Measurements from ENCODE around the gene PFDN6. TPM values are rescaled to one million over a fixed set of nuclear protein-coding genes. Genes with fewer than 3 reads are reported as not detected.

The PFDN6 gene
- total and polyA plus RNA-seq, 9 of the 15 experiments (the other 6 are each of a cell fraction or from before 2014, with no cell fraction given), result 6.8 to 475 (median 216) TPM

- 0 out of 4 replicates have a peak, but pooled peaks of 1 of the 2 experiments have one; percentile 36 for TF ChIP-seq ZNF639 (CRISPR knock-in tag; conservative IDR thresholded peaks at IDR 0.05 in 1 of 2, IDR thresholded peaks at IDR 0.05 in 1 of 2)
- no peak for TF ChIP-seq MBD1 (CRISPR knock-in tag; IDR thresholded peaks at IDR 0.05)
- TF ChIP-seq MTA3 (IDR thresholded peaks at IDR 0.05; ENCODE audit: borderline replicate concordance), result peak; percentile 60
- TF ChIP-seq MEF2A (IDR thresholded peaks at IDR 0.05; ENCODE audit: control insufficient read depth, low read depth, low read length), result no peak
- TF ChIP-seq, protein P1, sequence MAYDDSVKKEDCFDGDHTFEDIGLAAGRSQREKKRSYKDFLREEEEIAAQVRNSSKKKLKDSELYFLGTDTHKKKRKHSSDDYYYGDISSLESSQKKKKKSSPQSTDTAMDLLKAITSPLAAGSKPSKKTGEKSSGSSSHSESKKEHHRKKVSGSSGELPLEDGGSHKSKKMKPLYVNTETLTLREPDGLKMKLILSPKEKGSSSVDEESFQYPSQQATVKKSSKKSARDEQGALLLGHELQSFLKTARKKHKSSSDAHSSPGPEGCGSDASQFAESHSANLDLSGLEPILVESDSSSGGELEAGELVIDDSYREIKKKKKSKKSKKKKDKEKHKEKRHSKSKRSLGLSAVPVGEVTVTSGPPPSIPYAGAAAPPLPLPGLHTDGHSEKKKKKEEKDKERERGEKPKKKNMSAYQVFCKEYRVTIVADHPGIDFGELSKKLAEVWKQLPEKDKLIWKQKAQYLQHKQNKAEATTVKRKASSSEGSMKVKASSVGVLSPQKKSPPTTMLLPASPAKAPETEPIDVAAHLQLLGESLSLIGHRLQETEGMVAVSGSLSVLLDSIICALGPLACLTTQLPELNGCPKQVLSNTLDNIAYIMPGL (CRISPR knock-in tag; IDR thresholded peaks at IDR 0.05), result no peak
- no peak; the same call in 1 of the 2 replicates for TF ChIP-seq HDAC2 (IDR thresholded peaks at IDR 0.05)
- no peak for TF ChIP-seq ZNF24 (IDR thresholded peaks at IDR 0.05)
- TF ChIP-seq BCLAF1 (IDR thresholded peaks at IDR 0.05; ENCODE audit: borderline replicate concordance in 1 of 2, control insufficient read depth in 1 of 2, low read depth in 2 of 2, low read length in 1 of 2), result 0 out of 4 replicates have a peak, but pooled peaks of 1 of the 2 experiments have one; percentile 42
- TF ChIP-seq, protein P2, sequence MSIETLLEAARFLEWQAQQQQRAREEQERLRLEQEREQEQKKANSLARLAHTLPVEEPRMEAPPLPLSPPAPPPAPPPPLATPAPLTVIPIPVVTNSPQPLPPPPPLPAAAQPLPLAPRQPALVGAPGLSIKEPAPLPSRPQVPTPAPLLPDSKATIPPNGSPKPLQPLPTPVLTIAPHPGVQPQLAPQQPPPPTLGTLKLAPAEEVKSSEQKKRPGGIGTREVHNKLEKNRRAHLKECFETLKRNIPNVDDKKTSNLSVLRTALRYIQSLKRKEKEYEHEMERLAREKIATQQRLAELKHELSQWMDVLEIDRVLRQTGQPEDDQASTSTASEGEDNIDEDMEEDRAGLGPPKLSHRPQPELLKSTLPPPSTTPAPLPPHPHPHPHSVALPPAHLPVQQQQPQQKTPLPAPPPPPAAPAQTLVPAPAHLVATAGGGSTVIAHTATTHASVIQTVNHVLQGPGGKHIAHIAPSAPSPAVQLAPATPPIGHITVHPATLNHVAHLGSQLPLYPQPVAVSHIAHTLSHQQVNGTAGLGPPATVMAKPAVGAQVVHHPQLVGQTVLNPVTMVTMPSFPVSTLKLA (conservative IDR thresholded peaks at IDR 0.05), result peak; percentile 49 to 78
- no peak for TF ChIP-seq TRIM28 (IDR thresholded peaks at IDR 0.05)
- no peak for TF ChIP-seq ZNF239 (CRISPR knock-in tag; IDR thresholded peaks at IDR 0.05)
- TF ChIP-seq, protein P3, sequence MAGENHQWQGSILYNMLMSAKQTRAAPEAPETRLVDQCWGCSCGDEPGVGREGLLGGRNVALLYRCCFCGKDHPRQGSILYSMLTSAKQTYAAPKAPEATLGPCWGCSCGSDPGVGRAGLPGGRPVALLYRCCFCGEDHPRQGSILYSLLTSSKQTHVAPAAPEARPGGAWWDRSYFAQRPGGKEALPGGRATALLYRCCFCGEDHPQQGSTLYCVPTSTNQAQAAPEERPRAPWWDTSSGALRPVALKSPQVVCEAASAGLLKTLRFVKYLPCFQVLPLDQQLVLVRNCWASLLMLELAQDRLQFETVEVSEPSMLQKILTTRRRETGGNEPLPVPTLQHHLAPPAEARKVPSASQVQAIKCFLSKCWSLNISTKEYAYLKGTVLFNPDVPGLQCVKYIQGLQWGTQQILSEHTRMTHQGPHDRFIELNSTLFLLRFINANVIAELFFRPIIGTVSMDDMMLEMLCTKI (IDR thresholded peaks at IDR 0.05; ENCODE audit: partially characterized antibody), result no peak
- no peak for TF ChIP-seq NR3C1 (CRISPR knock-in tag; IDR thresholded peaks at IDR 0.05)
- peak; percentile 91 for TF ChIP-seq HMGN3 (IDR thresholded peaks at IDR 0.05; ENCODE audit: borderline replicate concordance, extremely low read depth, insufficient read length, low read depth, low read length)
Measured at GRCh38 chr6:33248932-33249731, 40.3 kb upstream of the PFDN6 start (continued).

Data from K562 (cell line).